Activated CD4-positive, alpha-beta T cell treated with anti-CD3 and anti-CD28 coated beads for 48 hours (primary cell): ENCODE results near the gene GPR21.

ENCODE experiments used
- DNase-seq: peaks from one replicate; pipeline ENCODE4 v3.0.0-alpha.2; 2020

The GPR21 gene

DNA sequence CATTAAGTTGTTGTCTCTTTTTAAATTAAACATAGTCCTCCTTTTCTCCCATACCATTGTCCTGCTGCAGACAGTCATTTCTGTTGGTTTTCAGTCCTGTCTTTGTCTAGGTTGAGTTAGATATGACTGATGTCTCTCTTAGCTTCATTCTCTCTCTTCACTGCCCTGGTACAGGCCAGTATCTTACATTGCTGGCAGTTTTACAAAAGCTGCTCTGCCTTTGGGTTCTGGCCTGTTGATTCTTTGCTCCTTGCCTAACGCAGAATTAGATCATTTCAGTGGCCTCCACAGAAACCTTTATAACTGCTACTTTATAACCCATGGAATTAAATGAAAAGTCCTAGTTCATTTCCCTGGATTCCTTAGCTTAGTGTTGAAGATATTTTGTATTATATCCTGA lies 33.7 kb downstream of the GPR21 start:
- DNase-seq, result no peak

DNA sequence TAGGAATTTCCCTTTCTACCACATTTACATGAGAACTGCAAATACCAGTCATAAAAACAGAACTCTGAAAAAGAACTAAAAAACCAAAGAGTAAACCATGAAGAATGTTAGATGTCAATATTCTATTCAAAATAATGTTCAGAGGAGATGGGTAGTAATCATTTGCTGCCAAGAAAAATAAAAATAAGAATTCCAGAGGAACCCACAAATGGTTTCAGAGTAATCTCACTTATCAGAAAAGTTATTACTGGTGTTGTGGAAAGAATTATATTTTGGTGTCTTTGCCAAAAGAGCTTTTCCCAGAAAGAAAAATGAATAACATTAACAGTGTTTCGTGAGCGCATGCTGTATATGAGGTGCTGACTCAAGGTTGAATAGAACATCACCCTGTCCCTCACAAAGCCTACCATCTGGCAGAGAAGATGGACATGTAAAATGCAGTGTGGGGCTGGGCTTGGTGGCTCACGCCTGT lies 35.6 kb downstream of the GPR21 start:
- DNase-seq, result no peak

DNA sequence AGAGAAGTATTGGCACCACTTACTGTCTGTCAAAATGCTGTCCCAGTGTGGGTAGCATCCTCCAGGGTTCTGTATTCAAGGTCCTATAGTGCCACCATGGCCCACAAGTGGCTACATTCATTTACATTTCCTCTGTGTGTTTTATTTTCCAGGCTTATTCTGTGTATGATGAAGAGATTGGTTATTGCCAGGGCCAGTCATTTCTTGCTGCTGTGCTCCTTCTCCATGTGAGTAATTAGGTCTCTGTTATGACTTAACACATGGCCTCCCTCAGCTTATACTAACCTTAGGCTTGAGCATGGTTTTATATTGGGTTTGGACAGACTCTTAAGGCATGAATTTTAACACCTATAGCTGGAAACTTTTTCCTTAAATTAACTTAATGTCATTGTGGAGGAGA lies 36.7 kb downstream of the GPR21 start:
- DNase-seq, result peak; percentile 15

DNA sequence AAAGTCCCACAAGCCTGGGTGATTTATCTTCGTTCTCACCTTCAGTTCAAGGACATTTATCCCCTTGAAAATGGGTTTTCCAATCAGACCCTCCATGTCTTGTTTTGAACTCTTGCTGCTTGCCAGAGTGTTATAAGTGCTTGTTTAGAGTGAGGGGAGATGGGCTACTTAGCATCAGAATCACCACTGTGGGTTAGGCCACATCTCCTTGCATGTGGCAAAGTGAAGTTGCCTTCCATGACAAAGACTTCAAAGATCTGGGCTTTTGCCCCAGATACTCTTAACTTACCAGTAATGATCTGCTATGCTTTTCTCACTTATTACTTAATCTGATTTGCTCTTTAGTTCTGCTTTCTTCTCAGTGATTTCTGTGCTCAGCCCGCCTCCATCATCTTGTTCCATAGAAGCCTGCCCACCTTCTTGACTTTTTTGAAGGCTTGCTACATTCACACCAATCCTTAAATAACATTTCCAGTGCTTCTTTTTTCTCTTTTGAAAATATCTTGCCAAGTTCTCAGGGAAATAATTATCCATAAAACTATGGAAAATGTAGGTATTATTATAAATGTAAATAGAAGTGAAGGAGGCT lies 39.0 kb downstream of the GPR21 start:
- no peak for DNase-seq

DNA sequence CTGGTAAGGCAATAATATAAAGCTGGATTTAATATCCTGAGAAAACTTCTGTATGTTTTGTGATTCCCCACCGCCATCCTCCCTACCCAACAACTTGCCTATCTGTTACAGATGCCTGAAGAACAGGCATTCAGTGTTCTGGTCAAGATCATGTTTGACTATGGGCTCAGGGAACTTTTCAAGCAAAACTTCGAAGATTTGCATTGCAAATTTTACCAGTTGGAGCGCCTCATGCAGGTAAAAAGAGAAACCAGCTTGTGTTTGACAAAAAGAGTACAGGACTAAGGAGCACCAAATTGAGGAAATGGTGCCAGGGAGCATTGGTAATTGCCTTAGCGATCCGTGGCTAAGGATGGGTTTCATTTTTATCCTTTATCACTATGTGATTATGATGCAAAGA lies 40.0 kb downstream of the GPR21 start:
- DNase-seq, result no peak

DNA sequence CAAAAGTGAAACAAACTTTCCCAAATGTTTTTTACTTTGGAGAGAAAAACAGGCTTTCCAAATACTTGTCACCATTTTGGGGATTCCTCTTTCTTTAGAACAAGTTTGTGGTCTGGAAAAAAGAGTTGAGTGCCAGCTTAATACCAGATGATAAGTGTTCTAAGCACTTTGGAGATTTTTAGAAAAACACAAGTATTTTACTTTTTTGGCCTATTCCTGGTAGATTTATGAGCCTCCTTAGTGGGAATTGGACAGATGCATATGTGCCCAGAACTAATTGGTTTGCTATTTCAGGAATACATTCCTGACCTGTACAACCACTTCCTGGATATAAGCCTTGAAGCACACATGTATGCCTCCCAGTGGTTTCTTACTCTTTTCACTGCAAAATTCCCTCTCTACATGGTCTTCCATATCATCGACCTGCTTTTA lies 40.5 kb downstream of the GPR21 start:
- DNase-seq, result no peak

DNA sequence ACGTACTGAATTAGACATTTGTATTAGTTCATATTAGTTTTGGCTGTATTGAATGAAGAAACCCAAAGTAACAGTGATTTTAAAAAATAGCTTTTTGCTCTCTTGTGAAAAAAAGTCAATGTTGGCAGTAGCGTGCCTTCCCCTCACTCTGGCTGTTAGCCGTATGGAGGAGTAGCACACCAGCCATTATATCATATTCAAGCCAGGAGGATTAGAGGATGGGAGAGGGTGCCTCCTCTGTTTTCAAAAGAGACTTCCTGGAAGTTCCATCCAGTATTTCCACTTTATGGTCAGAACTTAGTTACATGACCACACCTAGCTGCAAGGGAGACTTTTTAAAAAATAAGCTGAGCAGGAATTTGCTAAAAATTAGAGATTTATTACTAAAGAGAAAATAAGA lies 41.2 kb downstream of the GPR21 start:
- no peak for DNase-seq

DNA sequence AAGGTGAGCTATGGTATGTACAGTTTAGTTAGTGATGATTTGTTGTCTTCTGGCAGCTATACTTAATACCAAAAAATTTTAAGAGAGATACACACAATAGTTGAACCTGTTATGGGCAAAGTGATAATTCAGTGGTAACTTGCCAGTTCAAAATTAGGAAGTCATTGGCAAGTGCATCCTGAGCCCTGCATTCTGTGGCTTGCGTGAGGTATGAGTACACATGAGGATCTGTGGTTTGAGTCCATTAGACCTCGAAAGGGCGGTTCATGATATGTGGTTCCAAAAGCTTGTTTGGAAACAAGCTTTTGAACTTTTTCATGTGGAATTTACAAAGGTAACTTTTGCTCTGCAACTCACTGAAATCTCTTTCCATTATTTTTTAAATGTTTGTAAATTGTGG lies 47.0 kb downstream of the GPR21 start:
- DNase-seq, result no peak

DNA sequence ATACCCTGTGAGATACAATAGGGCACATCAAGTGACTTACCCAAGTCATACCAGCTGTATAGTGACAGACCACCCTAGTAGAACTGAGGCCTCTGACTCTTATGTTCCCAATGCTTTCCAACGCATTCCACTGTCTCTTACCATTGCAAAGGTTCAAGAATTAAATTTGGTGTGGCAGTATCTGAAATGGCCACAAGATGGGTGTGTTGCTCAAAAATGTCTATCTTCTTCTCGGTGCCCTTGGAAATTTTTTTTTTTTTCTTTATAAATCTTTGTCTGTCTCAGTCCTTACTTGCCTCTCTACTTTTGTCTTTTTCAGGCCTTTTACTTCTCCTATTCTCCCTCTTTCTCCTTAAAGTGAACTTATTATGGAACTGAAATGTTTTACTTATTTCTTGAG lies 48.4 kb downstream of the GPR21 start:
- peak; percentile 10 for DNase-seq

DNA sequence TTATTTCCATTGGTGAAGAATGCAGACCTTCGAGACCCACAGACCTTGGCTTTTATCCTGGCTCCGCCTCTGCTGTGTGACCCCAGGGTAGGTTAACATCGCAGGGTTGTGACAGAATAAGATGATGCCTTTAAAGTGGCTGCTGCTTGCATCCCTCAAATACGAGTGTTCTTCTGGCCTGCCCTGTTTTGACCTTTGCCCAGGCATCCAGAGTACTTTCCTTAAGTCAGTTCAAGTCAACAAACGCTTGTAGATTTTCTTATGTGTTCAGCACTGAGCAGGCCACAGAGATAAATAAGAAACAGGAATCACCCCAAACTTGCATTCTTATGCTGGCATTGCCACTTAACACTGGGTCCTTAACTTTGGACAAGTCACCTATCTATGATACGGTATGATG lies 50.2 kb downstream of the GPR21 start:
- no peak for DNase-seq

DNA sequence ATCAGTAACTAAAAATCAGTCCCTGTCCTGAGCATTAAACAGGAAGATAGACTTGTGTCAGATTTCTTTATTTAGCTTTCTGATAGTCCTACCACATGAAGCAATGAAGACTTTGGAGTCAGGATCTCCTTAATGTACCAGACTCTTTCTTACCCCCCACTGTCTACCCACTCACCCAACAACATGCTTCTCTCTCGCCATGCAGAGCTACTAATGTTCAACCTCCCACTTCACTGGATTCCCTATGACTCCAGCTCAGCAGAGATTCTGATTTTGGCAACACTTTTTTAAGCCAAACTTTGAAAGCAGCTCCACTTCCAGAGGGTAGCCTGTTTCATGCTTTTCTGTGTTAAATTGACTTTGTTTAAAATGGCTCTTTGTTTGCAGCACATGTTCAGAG lies 50.8 kb downstream of the GPR21 start:
- DNase-seq, result no peak
